Measurements from ENCODE around the gene MRPL39.

The MRPL39 gene

GRCh38 chr21:25536752-25537151 lies 70.5 kb downstream of the MRPL39 start:
- DNase-seq (ENCODE audit: low spot score), result no peak

DNA sequence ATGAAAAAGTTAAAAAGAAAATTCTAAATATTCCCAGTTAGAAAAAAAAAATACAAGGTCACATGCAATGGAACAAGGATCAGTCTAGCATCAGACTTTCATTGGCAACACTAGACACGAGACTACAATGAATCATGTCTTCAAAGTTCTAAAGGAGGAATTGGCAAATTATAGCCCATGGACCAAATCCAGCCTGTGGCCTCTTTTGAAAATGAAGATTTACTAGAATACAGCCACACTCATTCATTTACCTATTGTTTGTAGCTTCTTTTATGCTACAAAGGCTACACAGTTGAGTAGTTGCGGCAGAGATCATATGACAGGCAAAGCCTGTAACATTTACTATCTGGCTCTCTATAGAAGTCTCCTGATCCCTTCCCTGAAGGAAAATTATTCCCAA lies 71.4 kb downstream of the MRPL39 start:
- no peak for DNase-seq (ENCODE audit: low spot score)

Data from kidney tubule cell (primary cell).